Measurements from ENCODE around the gene EDRF1.

GRCh38 chr10:125689955-125690569 lies 29.4 kb upstream of the EDRF1 start:
- TF ChIP-seq POLR2A (IDR thresholded peaks at IDR 0.05) (no peak), CTCF (IDR thresholded peaks at IDR 0.05) (no peak), EP300 (IDR thresholded peaks at IDR 0.05) (no peak)
